ENCODE data around the gene UPF2.

UPF2 gene

GRCh38 chr10:11949152-11949551, 93.5 kb downstream of the UPF2 start:
- no peaks in the 10 kb centered on the region for H3K27me3 Mint-ChIP-seq
- H3K4me3 Mint-ChIP-seq: no peak overlapping the region
- H3K4me1 Mint-ChIP-seq: peaks cover 4% of the 10 kb centered on the region
- H3K27ac Mint-ChIP-seq: no peak overlapping the region
- no peaks in the 10 kb centered on the region for H3K9me3 Mint-ChIP-seq
- peaks cover 13% of the 10 kb centered on the region for H3K36me3 Mint-ChIP-seq

- Mint-ChIP-seq H3K27ac (no peak overlapping the region), H3K27me3 (no peaks in the 10 kb centered on the region), H3K4me1 (peaks cover 4% of the 10 kb centered on the region), H3K4me3 (no peak overlapping the region), H3K36me3 (peaks cover 18% of the 10 kb centered on the region), H3K9me3 (no peaks in the 10 kb centered on the region)
Observed at GRCh38 chr10:11946652-11947051, 96.0 kb downstream of the UPF2 start.

- peaks cover 20% of the 10 kb centered on the region for H3K36me3 Mint-ChIP-seq
- H3K9me3 Mint-ChIP-seq: no peaks in the 10 kb centered on the region
- H3K4me1 Mint-ChIP-seq: no peaks in the 10 kb centered on the region
- H3K4me3 Mint-ChIP-seq: no peak overlapping the region
- no peak overlapping the region for H3K27ac Mint-ChIP-seq
- no peaks in the 10 kb centered on the region for H3K27me3 Mint-ChIP-seq
Observed at GRCh38 chr10:11936389-11937152, 106.0 kb downstream of the UPF2 start.

GRCh38 chr10:11934262-11934661, 108.3 kb downstream of the UPF2 start:
- Mint-ChIP-seq H3K36me3 (peaks cover 25% of the 10 kb centered on the region), H3K27ac (no peak overlapping the region)

GRCh38 chr10:11933577-11934223, 108.9 kb downstream of the UPF2 start:
- no peaks in the 10 kb centered on the region for H3K9me3 Mint-ChIP-seq
- no peaks in the 10 kb centered on the region for H3K4me1 Mint-ChIP-seq
- H3K4me3 Mint-ChIP-seq: no peak overlapping the region
- peaks cover 27% of the 10 kb centered on the region for H3K36me3 Mint-ChIP-seq
- H3K27ac Mint-ChIP-seq: no peak overlapping the region
- H3K27me3 Mint-ChIP-seq: no peaks in the 10 kb centered on the region

More at GRCh38 chr10:11934262-11934661, 108.3 kb downstream of the UPF2 start:
- no peaks in the 10 kb centered on the region for H3K4me1 Mint-ChIP-seq
- H3K4me3 Mint-ChIP-seq: no peak overlapping the region
- H3K9me3 Mint-ChIP-seq: no peaks in the 10 kb centered on the region
- no peaks in the 10 kb centered on the region for H3K27me3 Mint-ChIP-seq

GRCh38 chr10:11931038-11931437, 111.6 kb downstream of the UPF2 start:
- no peak overlapping the region for H3K4me3 Mint-ChIP-seq
- no peaks in the 10 kb centered on the region for H3K4me1 Mint-ChIP-seq
- H3K27ac Mint-ChIP-seq: no peak overlapping the region
- H3K9me3 Mint-ChIP-seq: no peaks in the 10 kb centered on the region
- H3K36me3 Mint-ChIP-seq: peaks cover 30% of the 10 kb centered on the region
- no peaks in the 10 kb centered on the region for H3K27me3 Mint-ChIP-seq

- Mint-ChIP-seq H3K9me3 (no peaks in the 10 kb centered on the region), H3K36me3 (peaks cover 32% of the 10 kb centered on the region), H3K27ac (no peak overlapping the region), H3K4me1 (no peaks in the 10 kb centered on the region), H3K4me3 (no peak overlapping the region), H3K27me3 (no peaks in the 10 kb centered on the region)
Observed at GRCh38 chr10:11930312-11930978, 112.2 kb downstream of the UPF2 start.

- Mint-ChIP-seq H3K9me3 (no peaks in the 10 kb centered on the region), H3K27me3 (no peaks in the 10 kb centered on the region), H3K36me3 (peaks cover 28% of the 10 kb centered on the region), H3K4me1 (no peaks in the 10 kb centered on the region), H3K4me3 (no peak overlapping the region), H3K27ac (no peak overlapping the region)
Observed at GRCh38 chr10:11927746-11928145, 114.9 kb downstream of the UPF2 start.

GRCh38 chr10:11921800-11922392, 120.7 kb downstream of the UPF2 start:
- Mint-ChIP-seq H3K27me3 (no peaks in the 10 kb centered on the region), H3K9me3 (no peaks in the 10 kb centered on the region), H3K27ac (no peak overlapping the region), H3K36me3 (peaks cover 29% of the 10 kb centered on the region), H3K4me1 (no peaks in the 10 kb centered on the region), H3K4me3 (no peak overlapping the region)

GRCh38 chr10:11919271-11919670, 123.3 kb downstream of the UPF2 start:
- no peak overlapping the region for H3K4me3 Mint-ChIP-seq
- H3K27ac Mint-ChIP-seq: peak overlapping the region; percentile 8
- H3K27me3 Mint-ChIP-seq: no peaks in the 10 kb centered on the region
- H3K4me1 Mint-ChIP-seq: no peaks in the 10 kb centered on the region
- H3K9me3 Mint-ChIP-seq: no peaks in the 10 kb centered on the region
- peaks cover 13% of the 10 kb centered on the region for H3K36me3 Mint-ChIP-seq

- peaks cover 13% of the 10 kb centered on the region for H3K36me3 Mint-ChIP-seq
- H3K4me1 Mint-ChIP-seq: no peaks in the 10 kb centered on the region
- H3K27ac Mint-ChIP-seq: no peak overlapping the region
- no peaks in the 10 kb centered on the region for H3K9me3 Mint-ChIP-seq
- H3K27me3 Mint-ChIP-seq: no peaks in the 10 kb centered on the region
- no peak overlapping the region for H3K4me3 Mint-ChIP-seq
Observed at GRCh38 chr10:11918384-11918783, 124.2 kb downstream of the UPF2 start.

GRCh38 chr10:11913079-11913641, 129.4 kb downstream of the UPF2 start:
- Mint-ChIP-seq H3K4me3 (no peak overlapping the region), H3K9me3 (no peaks in the 10 kb centered on the region), H3K4me1 (no peaks in the 10 kb centered on the region), H3K27me3 (no peaks in the 10 kb centered on the region), H3K36me3 (no peaks in the 10 kb centered on the region), H3K27ac (no peak overlapping the region)

GRCh38 chr10:11910102-11910501, 132.5 kb downstream of the UPF2 start:
- no peaks in the 10 kb centered on the region for H3K4me1 Mint-ChIP-seq
- no peaks in the 10 kb centered on the region for H3K36me3 Mint-ChIP-seq
- no peak overlapping the region for H3K4me3 Mint-ChIP-seq
- no peak overlapping the region for H3K27ac Mint-ChIP-seq
- no peaks in the 10 kb centered on the region for H3K9me3 Mint-ChIP-seq
- H3K27me3 Mint-ChIP-seq: no peaks in the 10 kb centered on the region

- Mint-ChIP-seq H3K9me3 (no peaks in the 10 kb centered on the region), H3K4me3 (no peak overlapping the region), H3K4me1 (no peaks in the 10 kb centered on the region), H3K27me3 (no peaks in the 10 kb centered on the region), H3K27ac (no peak overlapping the region), H3K36me3 (no peaks in the 10 kb centered on the region)
Observed at GRCh38 chr10:11909618-11910017, 133.0 kb downstream of the UPF2 start.

GRCh38 chr10:11908991-11909390, 133.6 kb downstream of the UPF2 start:
- Mint-ChIP-seq H3K36me3 (no peaks in the 10 kb centered on the region), H3K4me1 (no peaks in the 10 kb centered on the region), H3K27ac (no peak overlapping the region), H3K27me3 (no peaks in the 10 kb centered on the region), H3K4me3 (no peak overlapping the region), H3K9me3 (no peaks in the 10 kb centered on the region)
